ENCODE data around the gene PLCB1.

PLCB1 gene

DNA sequence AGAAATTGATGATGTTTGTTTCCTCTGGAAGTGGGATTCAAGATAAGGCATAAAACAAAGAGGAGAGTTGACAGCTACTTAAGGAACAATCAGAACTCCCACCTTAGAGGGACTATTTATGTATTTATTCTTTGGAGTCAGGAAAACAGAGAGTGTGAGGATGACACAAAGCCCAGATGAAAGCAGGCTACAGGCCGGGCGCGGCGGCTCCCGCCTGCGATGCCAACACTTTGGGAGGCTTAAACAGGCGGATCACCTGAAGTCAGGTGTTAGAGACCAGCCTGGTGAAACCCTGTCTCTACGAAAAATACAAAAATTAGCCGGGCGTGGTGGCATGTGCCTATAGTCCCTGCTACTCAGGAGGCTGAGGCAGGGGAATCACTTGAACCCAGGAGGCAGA is 543.8 kb downstream of the PLCB1 start:
- DNase-seq (ENCODE audit: low read depth): no peak
- no peak for TF ChIP-seq MYC (IDR thresholded peaks at IDR 0.05; ENCODE audit: low read depth, low read length)
- no peak for TF ChIP-seq POLR2A (IDR thresholded peaks at IDR 0.05; ENCODE audit: extremely low read depth, insufficient read length)
- TF ChIP-seq, protein P1, sequence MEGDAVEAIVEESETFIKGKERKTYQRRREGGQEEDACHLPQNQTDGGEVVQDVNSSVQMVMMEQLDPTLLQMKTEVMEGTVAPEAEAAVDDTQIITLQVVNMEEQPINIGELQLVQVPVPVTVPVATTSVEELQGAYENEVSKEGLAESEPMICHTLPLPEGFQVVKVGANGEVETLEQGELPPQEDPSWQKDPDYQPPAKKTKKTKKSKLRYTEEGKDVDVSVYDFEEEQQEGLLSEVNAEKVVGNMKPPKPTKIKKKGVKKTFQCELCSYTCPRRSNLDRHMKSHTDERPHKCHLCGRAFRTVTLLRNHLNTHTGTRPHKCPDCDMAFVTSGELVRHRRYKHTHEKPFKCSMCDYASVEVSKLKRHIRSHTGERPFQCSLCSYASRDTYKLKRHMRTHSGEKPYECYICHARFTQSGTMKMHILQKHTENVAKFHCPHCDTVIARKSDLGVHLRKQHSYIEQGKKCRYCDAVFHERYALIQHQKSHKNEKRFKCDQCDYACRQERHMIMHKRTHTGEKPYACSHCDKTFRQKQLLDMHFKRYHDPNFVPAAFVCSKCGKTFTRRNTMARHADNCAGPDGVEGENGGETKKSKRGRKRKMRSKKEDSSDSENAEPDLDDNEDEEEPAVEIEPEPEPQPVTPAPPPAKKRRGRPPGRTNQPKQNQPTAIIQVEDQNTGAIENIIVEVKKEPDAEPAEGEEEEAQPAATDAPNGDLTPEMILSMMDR (IDR thresholded peaks at IDR 0.05; ENCODE audit: low read depth, low read length): no peak
- TF ChIP-seq, protein P2, sequence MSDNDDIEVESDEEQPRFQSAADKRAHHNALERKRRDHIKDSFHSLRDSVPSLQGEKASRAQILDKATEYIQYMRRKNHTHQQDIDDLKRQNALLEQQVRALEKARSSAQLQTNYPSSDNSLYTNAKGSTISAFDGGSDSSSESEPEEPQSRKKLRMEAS (IDR thresholded peaks at IDR 0.05; ENCODE audit: low read depth, low read length): no peak
- H3K4me3 ChIP-seq (ENCODE audit: low read depth, low read length): no peak overlapping the region

DNA sequence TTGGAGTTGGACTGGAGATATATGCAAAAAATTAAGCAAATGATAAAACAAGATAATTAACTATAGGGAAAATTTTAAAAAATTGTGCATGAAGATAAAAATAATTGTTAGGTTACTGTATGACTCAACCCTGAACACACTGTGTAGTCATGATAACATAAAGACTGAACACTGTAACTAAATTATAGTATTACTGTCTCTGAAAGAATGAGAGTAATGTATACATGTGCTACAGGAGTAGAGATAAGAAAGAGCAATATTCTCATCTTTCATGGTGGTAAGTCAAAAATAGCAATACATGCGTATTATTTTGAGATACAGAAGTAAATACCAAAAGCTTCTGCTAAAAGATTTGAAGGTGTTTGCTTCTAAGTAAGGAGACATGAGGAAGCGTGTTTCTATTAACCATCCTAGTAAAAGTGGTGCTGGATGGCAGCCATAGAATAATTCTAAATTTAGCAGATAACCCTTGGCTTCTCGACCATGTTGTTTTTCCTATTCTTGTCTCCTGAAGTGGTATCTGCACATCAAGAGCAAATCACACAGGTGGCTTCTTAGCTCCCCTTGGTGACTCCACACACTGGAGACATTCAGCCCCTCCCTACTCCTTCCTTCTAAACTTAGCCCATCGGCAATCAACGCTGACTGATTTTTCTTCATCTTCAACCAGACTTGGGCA is 546.2 kb downstream of the PLCB1 start:
- DNase-seq (ENCODE audit: low read depth): no peak
- TF ChIP-seq, protein P2 (IDR thresholded peaks at IDR 0.05; ENCODE audit: low read depth, low read length): no peak
- TF ChIP-seq MYC (IDR thresholded peaks at IDR 0.05; ENCODE audit: low read depth, low read length): no peak
- no peak for TF ChIP-seq POLR2A (IDR thresholded peaks at IDR 0.05; ENCODE audit: extremely low read depth, insufficient read length)
- TF ChIP-seq, protein P1 (IDR thresholded peaks at IDR 0.05; ENCODE audit: low read depth, low read length): no peak
- H3K4me3 ChIP-seq (ENCODE audit: low read depth, low read length): no peak overlapping the region

DNA sequence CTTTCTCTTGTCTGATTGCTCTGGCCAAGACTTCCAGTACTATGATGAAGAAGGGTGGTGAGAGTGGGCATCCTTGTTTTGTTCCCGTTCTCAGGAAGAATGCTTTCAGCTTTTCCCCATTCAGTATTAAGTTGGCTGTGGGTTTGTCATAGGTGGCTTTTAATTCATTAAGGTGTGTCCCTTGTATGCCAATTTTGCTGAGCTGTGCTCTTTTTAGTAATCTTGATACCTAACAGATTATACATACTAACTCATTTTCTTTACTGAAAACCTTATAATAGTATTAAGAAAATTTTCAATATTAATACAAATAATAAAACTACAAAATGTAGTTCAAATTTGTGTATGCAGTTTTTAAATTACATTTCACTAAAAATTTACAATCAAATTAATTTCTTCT is 557.3 kb downstream of the PLCB1 start:
- no peak for DNase-seq (ENCODE audit: low read depth)
- no peak overlapping the region for H3K4me3 ChIP-seq (ENCODE audit: low read depth, low read length)
- TF ChIP-seq, protein P2 (IDR thresholded peaks at IDR 0.05; ENCODE audit: low read depth, low read length): no peak
- TF ChIP-seq, protein P1 (IDR thresholded peaks at IDR 0.05; ENCODE audit: low read depth, low read length): no peak
- TF ChIP-seq POLR2A (IDR thresholded peaks at IDR 0.05; ENCODE audit: extremely low read depth, insufficient read length): no peak
- TF ChIP-seq MYC (IDR thresholded peaks at IDR 0.05; ENCODE audit: low read depth, low read length): no peak

DNA sequence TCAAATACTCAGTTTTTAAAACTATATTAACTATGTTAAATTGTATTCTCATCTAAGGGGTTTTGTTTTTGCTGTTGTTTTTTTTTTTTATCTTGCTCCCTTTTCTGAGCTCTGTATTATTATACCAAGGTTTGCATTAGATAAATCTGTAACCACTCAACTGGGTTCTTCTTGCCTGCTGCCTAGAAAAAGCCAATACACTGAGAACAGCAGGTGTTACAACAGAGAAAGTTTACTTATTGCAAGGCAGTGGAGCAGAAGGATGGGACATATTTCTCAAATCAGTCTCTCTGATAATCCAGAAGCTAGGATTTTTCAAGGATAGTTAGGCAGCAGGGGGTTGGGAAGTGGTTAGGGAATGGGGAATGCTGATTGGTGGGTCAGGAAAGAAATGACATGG is 558.0 kb downstream of the PLCB1 start:
- H3K4me3 ChIP-seq (ENCODE audit: low read depth, low read length): no peak overlapping the region
- TF ChIP-seq, protein P2 (IDR thresholded peaks at IDR 0.05; ENCODE audit: low read depth, low read length): no peak
- TF ChIP-seq, protein P1 (IDR thresholded peaks at IDR 0.05; ENCODE audit: low read depth, low read length): no peak
- no peak for TF ChIP-seq POLR2A (IDR thresholded peaks at IDR 0.05; ENCODE audit: extremely low read depth, insufficient read length)
- no peak for TF ChIP-seq MYC (IDR thresholded peaks at IDR 0.05; ENCODE audit: low read depth, low read length)
- DNase-seq (ENCODE audit: low read depth): no peak

DNA sequence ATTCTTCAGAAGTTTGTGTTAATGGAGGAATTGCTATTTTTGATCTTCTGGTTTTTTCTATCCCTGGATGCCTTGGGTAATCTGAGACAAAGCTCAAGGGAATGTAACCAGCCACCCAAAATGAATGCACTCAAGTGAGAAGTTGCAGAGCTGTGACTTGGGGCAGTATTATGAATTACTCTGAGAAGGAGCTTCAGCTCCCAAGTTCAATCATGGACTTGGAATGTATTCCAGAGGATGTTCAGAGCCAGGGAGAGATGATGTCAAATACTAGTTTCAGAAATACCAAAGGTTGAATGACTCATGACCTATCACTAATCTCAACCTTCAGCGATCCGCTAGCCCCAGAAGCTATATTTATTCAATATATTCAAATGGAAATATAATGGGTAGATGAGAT is 561.6 kb downstream of the PLCB1 start:
- H3K4me3 ChIP-seq (ENCODE audit: low read depth, low read length): no peak overlapping the region
- DNase-seq (ENCODE audit: low read depth): no peak
- TF ChIP-seq, protein P2 (IDR thresholded peaks at IDR 0.05; ENCODE audit: low read depth, low read length): no peak
- TF ChIP-seq MYC (IDR thresholded peaks at IDR 0.05; ENCODE audit: low read depth, low read length) (no peak), POLR2A (IDR thresholded peaks at IDR 0.05; ENCODE audit: extremely low read depth, insufficient read length) (no peak)
- TF ChIP-seq, protein P1 (IDR thresholded peaks at IDR 0.05; ENCODE audit: low read depth, low read length): no peak
